ENCODE results near the gene CTNNB1. TPM values are rescaled to one million over a fixed set of nuclear protein-coding genes. Genes with fewer than 3 reads are reported as not detected.

CTNNB1 gene
- total and polyA plus RNA-seq, 2 of the 4 experiments (the other 2 are of a cell fraction), result 364 to 1,677 TPM

- Histone ChIP-seq H4K5ac (ENCODE audit: low read depth, low read length) (no peak overlapping the region), H3K14ac (replicated peaks; ENCODE audit: low read depth, low read length) (no peak overlapping the region), H4K20me1 (ENCODE audit: insufficient read depth, low read length) (peaks cover 75% of the 10 kb centered on the region), H3K27ac (ENCODE audit: insufficient read depth, low read length) (no peak overlapping the region), H2BK5ac (ENCODE audit: low read depth, low read length, poor library complexity, severe bottlenecking) (no peak overlapping the region), H2BK120ac (ENCODE audit: low read depth, low read length) (no peak overlapping the region), H3K27me3 (ENCODE audit: control insufficient read depth, insufficient read depth, low read length) (no peaks in the 10 kb centered on the region), H2BK15ac (ENCODE audit: low read depth, low read length) (no peak overlapping the region), H2BK20ac (ENCODE audit: low read depth, low read length) (no peak overlapping the region), H2AFZ (replicated peaks; ENCODE audit: low read length, poor library complexity) (no peak overlapping the region), H3K23ac (ENCODE audit: low read depth, low read length) (no peak overlapping the region), H3K4me3 (ENCODE audit: insufficient read depth, low read depth, low read length) (no peak overlapping the region), H3K18ac (ENCODE audit: low read depth, low read length) (no peak overlapping the region), H4K8ac (ENCODE audit: low read depth in 2 of 2, low read length in 2 of 2) (no peak overlapping the region), H3K4me1 (ENCODE audit: control insufficient read depth, insufficient read depth, low read length) (peaks cover 14% of the 10 kb centered on the region), H3K4me2 (ENCODE audit: low read depth, low read length) (no peak overlapping the region), H3K56ac (ENCODE audit: extremely low read depth, insufficient read depth, low read length) (no peak overlapping the region), H2AK9ac (replicated peaks; ENCODE audit: low read depth, low read length, poor library complexity) (no peak overlapping the region), H3K79me1 (ENCODE audit: low read depth in 1 of 2, low read length in 2 of 2) (peaks cover 25 to 54% of the 10 kb centered on the region in 2 experiments), H2AK5ac (ENCODE audit: low read depth, low read length) (no peak overlapping the region), H4K91ac (ENCODE audit: insufficient read depth, low read depth, low read length) (no peak overlapping the region), H3K9ac (ENCODE audit: low read depth, low read length) (no peak overlapping the region), H3K9me3 (ENCODE audit: control insufficient read depth, insufficient read depth, low read length) (no peaks in the 10 kb centered on the region), H3K36me3 (ENCODE audit: control insufficient read depth, insufficient read depth, low read length) (peaks cover 25% of the 10 kb centered on the region), H3K9me1 (ENCODE audit: insufficient read depth, low read length) (peaks cover 25% of the 10 kb centered on the region), H3K4ac (ENCODE audit: low read depth, low read length) (no peak overlapping the region)
- in situ Hi-C loops (cut with MboI; ENCODE audit: low sequenced_read_pairs) (loop anchor here (25.0 kb wide), 1 partner anchor 465 kb away; no protein-coding TSS in a partner anchor), intact Hi-C loops (cut with micrococcal nuclease) (no loop called here), dilution Hi-C loops (cut with HindIII; ENCODE audit: low sequenced_read_pairs, unreplicated experiment) (no loop called here)
- POLR2A ChIA-PET (ENCODE audit: unreplicated experiment), result no interaction called here
- CTCF ChIA-PET, result no interaction called here
- DNase-seq (no peak), ATAC-seq (ENCODE audit: low read depth) (no peak)
- TF ChIP-seq RAD21 (IDR thresholded peaks at IDR 0.05; ENCODE audit: low read length) (no peak), CTCF (conservative IDR thresholded peaks at IDR 0.05; ENCODE audit: low read depth, low read length) (no peak), ELK1 (IDR thresholded peaks at IDR 0.05; ENCODE audit: borderline replicate concordance, low read depth, low read length) (no peak)
- WGBS, 2 experiments (ENCODE audit: extremely low coverage in 2 of 2, insufficient read length in 1 of 2), result no CpG with 5 or more reads among the region's 3 CpGs
- BruUV-seq (replicated peaks), result no TSS peak
Measured at GRCh38 chr3:41222501-41222900, 23.2 kb downstream of the CTNNB1 start.
